ENCODE results near the gene PAIP2.

The PAIP2 gene, protein sequence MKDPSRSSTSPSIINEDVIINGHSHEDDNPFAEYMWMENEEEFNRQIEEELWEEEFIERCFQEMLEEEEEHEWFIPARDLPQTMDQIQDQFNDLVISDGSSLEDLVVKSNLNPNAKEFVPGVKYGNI

DNA sequence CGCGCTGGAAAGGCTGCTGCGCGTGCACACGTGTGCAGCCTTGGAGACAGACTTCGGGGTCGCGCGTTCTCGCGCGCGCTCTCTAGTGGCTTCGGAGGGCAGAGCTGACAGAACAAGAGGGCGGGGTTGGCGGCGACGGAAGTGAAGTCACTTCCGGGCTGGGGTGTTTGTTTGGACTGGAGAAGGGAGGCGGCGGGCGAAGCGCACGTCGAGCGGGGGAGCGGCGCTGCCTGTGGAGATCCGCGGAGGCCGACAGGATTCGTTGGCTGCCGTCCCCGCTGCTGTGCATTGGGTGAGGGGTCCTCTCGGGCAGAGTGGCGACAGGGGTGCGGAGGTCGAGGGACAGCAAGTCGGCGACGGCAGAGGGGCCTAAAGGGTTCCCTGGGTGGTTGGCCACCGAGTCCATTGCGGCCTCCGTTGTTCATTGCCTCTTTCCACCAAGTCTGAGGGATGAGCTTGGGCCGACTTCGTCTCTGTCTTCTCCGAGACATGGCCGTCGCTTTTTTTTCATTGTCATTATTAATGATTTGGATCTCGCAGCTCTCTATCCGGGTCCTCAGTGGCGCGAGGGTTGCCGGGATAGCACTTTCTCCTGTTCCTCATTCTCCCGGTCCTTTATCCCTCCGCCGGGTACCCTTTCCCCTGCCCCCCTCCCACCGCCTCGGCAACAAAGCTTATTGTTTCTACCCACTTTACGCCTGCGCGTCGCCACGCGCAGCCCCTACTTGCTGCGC is at the start of gene PAIP2:
Gene PAIP2, plus strand, starts transcription at position 166 of the 734 bp plus-strand sequence. CDS start 21,931 bp downstream, outside the sequence.
- peak; percentile 96 for DNase-seq (ENCODE audit: low read depth)

DNA sequence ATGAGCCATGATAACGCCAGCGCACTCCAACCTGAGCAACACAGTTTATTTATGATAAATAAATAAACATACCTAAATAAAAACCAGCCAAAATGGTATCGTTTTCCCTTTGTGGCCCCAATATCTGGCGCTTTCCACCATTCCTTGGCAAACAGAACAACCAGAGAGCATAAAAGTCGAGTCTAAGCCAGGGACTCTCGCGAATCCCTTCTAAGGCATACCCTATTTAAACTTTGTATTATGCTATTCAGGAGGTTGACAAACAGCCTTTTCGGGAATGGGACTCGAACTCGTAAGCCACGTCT is 48.5 kb upstream of the PAIP2 start:
- no peak for DNase-seq (ENCODE audit: low read depth)

DNA sequence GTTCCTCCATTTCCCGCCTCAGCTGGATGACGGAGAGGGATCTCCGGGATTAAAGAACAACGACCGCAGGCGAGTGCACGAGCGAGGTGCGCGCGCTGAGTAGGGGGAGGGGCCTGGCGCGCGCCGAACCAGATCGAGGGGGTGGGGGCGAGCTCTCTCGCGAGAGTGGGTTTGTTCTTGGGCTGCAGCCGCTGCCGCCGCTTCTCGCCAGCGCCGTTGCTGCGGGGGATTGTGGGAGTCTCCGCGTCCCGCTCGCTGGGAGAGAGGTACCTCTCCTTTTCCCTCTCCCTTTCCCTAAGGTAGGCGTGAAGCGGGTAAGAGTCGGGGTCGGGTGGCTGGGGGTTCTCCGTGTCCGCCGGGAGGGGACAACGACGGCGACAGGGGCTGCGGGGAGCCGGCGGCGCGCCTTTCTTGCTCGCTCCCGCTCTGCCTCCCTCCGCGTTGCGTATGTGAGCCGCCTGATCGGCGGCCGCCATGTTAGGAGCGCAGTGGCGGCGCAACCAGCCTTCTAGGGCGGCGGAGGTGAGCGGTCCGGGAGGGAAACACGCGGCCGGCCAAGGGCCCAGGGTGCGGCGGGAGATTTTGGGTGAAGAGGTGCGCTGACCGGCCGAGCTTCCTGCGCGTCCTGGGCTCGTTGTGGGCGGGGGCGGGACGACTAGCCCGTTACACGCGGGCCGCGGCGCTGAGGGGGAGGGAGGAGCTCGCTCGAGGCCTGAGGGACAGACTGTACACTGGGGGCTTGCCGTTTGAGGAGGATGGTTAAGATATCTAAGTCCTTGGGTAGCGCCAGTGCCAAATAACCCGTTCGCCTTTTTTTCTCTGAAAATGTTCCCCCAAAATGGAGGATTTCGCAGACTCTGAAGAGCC is 47.9 kb upstream of the PAIP2 start, which contains the start of gene MATR3:
Gene MATR3, plus strand, starts transcription at position 234 of the 867 bp plus-strand sequence. CDS start 13,676 bp downstream, outside the sequence.
- peak; percentile 93 for DNase-seq (ENCODE audit: low read depth)

DNA sequence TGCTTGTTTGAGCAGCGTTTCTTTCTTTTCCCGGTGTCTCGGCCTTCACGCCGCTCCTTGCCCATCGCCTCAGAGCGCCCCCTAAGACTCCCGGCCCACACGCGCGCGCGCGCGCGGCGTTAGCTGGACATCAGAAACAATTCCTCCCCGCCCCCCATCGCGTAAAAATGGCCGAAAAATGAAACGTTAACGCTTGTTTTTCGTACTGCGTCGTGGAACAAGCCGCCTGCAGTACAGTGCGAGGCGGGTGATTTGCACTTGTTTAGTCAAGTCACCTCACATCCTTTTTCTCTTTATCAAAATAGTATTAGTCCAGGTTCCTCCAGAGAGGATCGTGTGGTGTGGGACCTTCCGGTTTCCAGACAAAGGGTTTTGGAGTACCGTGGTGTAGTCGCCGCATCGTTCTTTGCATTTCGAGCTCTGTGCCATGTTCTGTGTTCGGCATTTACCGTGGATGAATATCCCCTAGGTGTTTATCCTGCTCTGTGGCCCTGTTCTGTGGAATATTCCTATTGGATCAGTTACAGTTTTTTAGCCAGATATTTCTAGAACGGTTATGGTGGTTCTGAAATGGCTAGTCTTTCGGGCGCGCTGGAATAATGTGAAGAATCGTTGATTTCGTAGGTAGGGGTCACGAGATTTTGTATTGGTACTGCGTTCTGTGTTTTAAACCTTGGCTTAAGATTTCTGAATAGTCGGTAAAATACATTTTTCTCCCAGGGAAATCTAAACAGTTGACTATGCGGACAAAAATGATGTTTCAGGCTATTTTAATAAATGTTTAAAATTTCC is 47.1 kb upstream of the PAIP2 start:
- peak; percentile 76 for DNase-seq (ENCODE audit: low read depth)

DNA sequence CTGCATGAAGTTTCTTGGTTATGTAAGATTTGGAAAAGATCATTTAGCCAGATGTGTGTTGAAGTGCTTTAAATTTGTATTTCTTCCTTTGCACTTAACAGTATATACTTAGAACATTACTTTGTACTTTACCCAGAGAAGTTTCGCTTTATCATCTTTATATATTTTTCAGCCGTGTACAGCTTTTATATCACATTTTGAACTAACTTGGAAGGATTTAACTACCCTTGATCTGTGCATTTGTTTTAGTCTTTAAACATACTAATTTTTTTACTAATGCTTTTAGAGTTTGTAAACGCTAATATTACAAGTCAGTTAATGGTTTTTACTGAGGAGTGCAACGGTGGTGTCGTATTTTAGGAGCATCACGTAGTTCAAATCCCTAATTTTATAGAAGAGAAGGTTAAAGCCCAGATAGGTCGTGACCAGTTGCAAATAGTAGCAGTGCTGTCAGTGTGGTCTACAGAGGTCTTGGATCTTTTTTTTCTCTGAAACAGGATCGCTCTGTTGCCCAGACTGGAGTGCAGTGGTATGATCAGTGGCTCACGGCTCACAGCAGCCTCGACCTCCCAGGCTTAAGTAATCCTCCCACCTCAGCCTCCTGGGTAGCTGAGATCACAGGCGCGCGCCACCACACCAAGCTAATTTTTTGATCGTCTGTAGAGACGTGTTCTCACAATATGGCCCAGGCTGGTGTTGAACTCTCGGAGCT is 46.2 kb upstream of the PAIP2 start:
- no peak for DNase-seq (ENCODE audit: low read depth)

DNA sequence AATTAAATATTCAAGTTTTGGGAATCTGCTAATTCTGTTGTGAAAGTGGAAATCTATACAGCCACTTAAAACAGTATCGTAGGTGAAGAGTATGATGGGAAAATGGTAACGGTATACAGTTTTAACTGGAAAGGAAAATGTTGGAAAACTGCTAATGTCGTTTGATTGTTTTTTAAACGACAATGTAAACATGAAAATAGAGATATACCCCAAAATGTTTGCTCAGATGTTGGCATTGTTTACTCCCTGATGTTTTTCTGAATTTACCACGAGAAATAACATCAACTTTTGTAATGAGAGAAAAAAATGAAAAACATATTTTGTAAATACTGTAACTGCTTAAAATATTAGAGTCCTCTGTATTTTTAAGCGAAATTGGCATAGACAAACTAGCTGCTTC is 45.5 kb upstream of the PAIP2 start:
- no peak for DNase-seq (ENCODE audit: low read depth)

DNA sequence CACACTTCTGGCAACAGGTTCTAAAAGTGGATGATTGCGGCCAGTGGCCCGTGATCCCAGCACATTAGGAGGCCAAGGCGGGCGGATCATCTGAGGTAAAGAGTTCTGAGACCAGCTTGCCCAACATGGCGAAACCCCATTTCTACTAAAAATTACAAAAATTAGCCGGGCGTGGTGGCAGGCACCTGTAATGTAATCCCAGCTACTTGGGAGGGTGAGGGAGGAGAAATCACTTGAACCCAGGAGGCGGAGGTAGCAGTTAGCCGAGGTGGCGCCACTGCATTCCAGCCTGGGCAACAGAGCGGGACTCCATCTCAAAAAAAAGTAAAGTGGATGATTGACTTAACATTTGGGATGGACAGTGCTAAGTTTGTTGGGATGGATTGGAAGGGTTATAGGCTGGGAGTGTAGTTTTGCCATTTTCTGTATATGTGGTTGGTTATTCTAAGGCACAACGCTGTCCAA is 44.8 kb upstream of the PAIP2 start:
- DNase-seq (ENCODE audit: low read depth): no peak

DNA sequence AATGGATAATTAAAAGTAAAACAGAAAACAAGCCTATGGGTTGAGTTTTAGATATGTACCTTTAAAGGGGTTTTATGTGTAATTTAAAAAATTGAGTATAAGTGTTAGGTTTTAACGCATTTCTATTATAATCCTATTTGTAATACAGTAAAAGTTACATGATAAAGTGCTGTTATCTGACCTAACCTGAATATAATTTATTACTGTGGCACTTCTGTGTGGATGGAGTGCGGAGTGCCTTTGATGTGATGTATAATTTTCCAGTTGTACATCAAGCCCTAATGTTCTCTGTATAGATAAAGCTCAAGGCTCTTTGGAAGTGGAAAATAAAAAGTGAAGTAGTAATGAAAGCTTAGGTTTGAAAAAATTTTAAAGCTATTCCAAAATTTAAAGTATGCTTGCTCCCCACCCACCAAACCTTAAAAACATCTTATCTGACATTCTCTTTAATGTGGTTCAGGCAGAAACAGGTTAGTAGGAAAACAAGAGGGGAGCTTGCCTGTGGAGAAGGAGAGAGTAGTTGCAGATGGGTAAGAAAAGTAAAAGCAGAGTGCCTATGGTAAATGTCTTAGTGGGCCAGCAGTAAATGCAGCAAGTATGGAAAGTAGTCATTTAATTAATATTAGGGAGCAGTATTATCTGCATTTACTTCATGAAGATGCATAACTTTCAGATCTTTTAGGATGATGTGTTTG is 44.1 kb upstream of the PAIP2 start:
- no peak for DNase-seq (ENCODE audit: low read depth)

DNA sequence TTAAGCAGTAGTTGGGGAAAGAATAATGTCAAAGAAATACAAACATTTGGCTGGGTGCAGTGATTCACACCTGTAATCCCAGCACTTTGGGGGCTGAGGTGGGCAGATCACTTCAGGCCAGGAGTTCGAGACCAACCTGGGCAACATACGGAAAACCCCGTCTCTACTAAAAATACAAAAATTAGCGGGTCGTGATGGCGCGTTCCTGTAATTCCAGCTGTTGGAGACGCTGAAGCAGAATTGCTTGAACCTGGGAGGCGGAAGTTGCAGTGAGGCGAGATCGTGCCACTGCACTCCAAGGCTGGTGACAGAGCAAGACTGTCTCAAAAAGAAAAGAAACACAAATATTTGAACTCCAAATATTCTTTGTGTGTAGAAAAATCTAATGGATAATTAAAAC is 43.4 kb upstream of the PAIP2 start:
- DNase-seq (ENCODE audit: low read depth): no peak

DNA sequence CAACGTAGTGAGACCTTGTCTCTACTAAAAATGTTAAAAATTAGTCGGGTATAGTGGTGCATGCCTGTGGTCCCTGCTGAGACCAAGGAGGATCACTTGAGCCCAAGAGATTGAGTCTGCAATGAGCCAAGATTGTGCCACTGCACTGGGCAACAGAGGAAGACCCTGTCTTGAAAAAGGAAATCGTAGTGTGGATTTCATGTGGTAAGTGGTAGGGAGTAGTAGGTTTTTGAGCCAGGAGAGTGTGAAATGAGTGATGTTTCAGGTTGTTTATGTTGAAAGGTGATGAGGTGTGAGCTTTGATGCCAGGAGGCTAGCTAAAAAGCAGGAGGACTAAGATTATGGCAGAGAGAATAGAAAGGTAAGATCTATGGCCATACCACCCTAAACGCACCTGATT is 42.2 kb upstream of the PAIP2 start:
- no peak for DNase-seq (ENCODE audit: low read depth)

DNA sequence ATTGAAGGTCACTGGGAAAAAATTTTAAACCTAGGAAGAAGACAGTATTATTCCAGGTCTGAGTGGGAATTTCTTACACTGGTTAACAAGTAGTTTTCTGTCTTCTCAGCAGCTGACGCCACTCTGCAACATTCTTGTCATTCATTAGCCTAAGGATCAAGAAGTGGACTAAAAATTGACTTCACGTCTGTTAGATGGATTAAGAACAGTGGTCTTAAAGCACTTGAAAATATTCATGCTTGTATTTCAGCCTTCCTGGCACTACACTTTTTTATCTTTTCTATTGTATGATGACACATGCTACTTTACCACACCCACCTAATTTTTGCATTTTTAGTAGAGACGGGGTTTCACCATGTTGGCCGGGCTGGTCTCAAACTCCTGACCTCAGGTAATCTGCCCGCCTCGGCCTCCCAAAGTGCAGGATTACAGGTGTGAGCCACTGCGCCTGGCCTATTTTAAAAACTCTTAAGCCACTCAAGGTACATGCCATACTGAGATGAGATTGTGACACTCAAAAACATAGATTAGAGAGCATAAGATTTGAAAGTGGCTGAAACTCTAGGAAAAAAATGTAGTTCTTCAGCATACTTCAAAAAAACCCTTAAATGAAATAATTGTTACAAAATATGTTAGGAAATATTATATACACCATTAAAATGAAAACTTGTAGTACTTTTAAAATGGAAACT is 39.7 kb upstream of the PAIP2 start:
- peak; percentile 17 for DNase-seq (ENCODE audit: low read depth)

DNA sequence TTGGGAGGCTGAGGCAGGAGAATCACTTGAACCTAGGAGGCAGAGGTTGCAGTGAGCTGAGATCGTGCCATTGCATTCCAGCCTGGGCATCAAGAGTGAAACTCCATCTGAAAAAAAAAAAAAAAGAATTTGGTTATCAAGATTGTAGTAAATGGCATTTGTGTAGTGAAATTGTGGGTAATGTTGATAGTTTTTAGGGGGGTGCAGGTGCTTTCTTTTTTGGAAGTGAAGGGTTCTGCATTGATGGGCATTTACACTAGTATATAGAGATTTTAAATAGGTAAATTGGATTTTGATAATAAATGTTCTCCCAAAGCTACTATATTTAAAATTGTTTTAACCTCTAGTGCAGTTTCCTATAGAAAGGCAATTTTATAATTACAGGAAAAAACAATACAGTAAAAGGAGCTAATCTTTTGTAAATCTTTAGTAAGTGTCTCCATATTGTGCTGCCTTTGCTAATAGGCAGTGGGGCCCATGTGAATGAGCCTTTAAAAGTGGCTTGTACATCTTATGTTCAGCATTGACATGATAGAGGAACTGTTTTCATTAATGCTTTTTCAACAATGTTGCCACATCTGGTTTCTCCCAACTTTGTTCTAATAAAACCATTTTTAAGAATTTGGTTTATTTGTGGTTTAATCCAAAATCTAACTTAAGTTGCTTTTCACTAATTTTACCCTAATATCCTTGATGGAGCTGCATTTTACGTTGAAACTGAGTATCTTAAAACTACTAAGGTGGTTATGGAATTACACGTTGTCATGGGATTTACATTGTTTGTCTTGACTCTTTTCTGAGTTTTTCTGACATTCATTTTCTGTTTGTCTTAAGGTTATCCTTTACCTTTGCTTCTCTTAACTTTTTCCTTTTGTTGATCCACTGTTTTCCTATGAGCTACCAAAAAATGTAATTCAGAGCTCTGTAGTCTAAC is 37.0 kb upstream of the PAIP2 start:
- no peak for DNase-seq (ENCODE audit: low read depth)

DNA sequence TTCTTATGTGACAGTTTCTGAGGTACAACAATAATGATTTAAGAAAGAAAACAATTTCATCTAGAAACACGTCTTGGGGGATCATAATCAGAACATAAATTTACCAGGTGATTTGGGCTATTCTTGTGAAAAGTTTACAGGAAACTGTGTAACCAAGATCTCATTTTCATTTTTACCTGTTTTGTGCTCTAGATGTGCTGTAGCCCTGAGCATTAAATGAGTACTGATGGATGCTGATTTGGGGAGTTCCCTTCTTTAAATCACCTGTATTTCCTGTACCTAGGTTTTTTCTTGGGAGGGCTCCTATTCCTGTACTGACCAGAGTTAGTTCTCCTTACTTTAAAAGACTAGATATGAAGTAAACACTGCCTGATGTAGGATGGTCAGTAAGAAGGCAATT is 35.5 kb upstream of the PAIP2 start:
- no peak for DNase-seq (ENCODE audit: low read depth)

DNA sequence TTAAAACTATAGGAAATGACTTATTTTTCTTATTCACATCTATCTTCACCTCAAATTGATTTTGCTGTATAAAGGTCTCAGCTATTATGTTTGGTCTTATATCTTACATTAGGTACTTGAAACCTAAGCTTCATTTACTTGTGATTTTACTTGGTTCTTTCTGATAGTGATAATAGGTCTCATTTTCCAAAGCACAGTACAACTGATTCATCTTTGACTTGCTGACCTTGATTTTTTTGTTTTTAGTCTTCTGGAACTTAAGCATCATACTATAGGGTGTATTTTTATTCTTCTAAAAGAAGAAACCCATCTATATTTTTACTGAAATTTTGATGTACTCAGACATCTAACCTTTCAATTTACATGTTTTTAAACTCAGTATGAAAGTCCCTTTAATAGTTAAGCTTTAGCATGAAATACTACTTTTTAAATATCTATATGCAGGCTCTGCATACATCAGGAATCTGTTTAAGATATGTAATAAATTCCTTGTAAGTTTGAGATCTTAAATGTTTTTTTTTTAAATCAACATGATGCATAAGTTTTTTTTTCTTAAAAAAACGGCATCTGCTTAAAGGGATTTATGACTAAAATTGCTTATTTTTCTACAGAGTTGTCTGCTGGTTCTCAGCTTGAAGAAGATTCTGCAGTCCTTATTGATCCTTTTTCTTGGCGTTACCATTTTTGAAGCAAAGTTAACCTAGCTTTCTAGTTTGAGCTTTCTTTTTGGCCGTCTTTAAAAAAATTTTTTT is 34.9 kb upstream of the PAIP2 start:
- no peak for DNase-seq (ENCODE audit: low read depth)

DNA sequence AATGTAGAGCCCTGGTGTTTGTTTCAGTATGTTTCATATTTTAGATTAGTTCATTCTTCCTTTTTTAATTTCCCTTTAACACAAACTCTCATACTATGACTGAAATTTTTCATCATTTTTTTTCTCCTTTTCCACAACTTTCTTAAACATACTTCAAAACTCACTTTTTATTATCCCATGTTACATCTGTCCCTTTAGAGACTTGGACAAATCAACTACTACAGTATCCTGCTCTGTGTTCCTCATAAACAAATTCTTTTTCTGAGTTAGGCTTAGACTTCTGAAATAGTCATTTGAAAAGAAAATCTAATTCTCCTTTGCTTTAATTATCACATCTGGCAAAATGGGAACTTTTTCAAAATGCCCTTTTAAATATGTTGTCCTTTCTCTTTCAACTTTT is 32.9 kb upstream of the PAIP2 start:
- DNase-seq (ENCODE audit: low read depth): no peak

DNA sequence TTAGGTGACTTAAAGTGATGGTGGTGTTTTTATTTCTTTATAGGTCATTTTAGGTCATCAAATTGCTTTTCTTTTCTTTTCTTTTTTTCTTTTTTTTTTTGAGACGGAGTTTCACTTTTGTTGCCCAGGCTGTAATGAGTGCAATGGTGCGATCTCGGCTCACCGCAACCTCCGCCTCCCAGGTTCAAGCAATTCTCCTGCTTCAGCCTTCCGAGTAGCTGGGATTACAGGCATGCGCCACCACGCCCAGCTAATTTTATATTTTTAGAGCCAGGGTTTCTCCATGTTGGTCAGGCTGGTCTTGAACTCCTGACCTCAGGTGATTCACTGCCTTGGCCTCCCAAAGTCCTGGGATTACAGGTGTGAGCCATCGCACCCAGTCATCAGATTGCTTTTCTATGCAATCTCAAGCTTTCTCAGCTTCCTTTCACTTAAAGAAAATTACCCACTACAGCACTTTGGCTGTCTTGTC is 30.9 kb upstream of the PAIP2 start:
- peak; percentile 58 for DNase-seq (ENCODE audit: low read depth)

DNA sequence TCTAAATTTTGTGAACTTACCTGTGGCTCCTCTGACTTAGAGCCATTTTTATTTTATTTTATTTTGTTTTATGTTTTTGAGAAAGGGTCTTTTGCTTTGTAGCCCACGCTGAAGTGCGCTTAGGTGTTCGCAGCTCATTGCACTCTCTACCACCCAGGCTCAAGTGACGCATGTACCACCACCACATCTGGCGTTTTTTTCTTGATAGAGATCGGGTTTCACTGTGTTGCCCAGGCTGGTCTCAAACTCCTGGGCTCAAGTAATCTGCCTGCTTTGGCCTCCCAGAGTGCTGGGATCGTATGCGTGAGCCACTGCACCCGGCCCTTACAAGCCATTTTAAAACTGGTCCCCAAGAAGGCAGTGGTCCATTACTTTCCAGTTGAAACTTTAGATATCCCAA is 29.6 kb upstream of the PAIP2 start:
- no peak for DNase-seq (ENCODE audit: low read depth)

DNA sequence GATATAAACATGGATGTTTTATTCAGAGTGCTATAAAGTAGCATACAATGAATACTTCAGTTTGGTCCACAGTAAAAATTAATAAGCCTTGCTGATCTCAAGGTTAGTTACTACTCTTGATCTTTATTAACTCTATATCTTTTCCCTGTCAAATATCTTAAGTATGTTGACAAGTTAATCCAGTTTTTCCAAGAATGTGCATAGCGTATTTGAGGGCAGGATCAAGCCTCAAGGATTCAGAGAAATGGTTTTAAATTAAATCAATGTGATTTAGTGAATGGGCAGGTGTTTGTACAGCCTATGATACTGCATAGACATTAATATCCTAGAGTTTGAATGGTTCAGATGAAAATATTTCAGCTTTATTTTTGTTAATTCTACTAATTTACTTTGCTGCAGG is 27.4 kb upstream of the PAIP2 start:
- DNase-seq (ENCODE audit: low read depth): no peak
